ENCODE results near the gene MB.
A peak's percentile ranks its signal among the peaks of the same experiment; 100 is the strongest.

- TF ChIP-seq CTCF (IDR thresholded peaks at IDR 0.05; ENCODE audit: insufficient read depth, low read length) (no peak), POLR2AphosphoS5 (IDR thresholded peaks at IDR 0.05; ENCODE audit: low read depth) (no peak), SPI1 (IDR thresholded peaks at IDR 0.05; ENCODE audit: borderline replicate concordance, low read depth) (0 out of 2 replicates have a peak, but pooled peaks have one; percentile 4), REST (IDR thresholded peaks at IDR 0.05; ENCODE audit: insufficient replicate concordance, low read depth) (no peak)
Observed at GRCh38 chr22:35586771-35587170, 30.4 kb downstream of the MB start.
